SKM-1 treated with dmso at 0.1 percent for 144 hours (cell line): ENCODE results near the gene UBL5.

ENCODE experiments used
- DNase-seq: peaks from one replicate; lab custom pipeline; 2025; ENCODE audit not compliant: unreplicated experiment; lab: John Stamatoyannopoulos, UW

The UBL5 gene

DNA sequence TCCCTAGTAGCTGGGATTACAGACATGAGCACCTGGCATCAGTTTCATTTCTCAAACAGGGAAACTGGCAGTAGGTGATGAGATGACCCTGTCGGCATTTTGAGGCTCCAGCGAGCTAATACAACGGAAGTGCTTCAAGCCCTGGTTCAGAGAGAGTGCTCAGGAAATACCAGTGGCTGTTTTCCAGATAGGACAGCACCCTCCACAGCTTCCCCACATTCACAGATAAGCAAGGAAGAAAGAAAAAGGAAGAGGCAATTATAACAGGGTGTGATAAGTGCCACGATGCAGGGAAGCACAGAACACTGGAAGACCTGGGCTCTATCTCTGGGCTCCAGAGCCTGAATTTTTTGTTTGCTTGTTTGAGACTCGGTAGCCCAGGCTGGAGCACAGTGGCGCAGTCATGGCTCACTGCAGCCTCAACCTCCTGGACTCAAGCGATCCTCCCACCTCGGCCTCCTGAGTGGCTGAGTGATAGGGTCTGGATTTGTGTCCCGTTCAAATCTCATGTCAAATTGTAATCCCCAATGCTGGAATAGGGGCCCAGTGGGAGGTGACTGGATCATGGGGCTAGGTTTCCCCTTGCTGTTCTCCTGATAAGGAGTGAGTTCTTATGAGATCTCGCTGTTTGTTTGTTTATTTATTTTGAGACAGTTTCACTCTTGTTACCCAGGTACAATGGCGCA is 50.9 kb downstream of the UBL5 start:
- DNase-seq, result no peak
